Mucosa of rectum (tissue), 2 donors: ENCODE data around the gene WRAP73.
"Not testable (repeated sequence)": the region's sequence is repeated elsewhere in the genome, so short reads cannot be mapped to it uniquely, and the experiment has no call there.

ENCODE experiments used
- H3K27ac ChIP-seq, 2 donors: one replicate each; pipeline ENCODE4 v1.7.0; 2013; ENCODE audit warnings: inconsistent platforms in 2 of 2, low read depth in 2 of 2, low read length in 2 of 2
- H3K27me3 ChIP-seq, 2 donors: one replicate each; pipeline ENCODE4 v1.7.0; 2013; ENCODE audit warnings: low read length in 2 of 2; ENCODE audit not compliant: control insufficient read depth in 2 of 2, insufficient read depth in 2 of 2
- H3K36me3 ChIP-seq, 2 donors: one replicate each; pipeline ENCODE4 v1.7.0; 2013; ENCODE audit warnings: low read length in 2 of 2; ENCODE audit not compliant: control insufficient read depth in 2 of 2, insufficient read depth in 2 of 2
- H3K4me1 ChIP-seq, 2 donors: one replicate each; pipeline ENCODE4 v1.7.0; 2013; ENCODE audit warnings: low read length in 2 of 2, mild to moderate bottlenecking in 1 of 2; ENCODE audit not compliant: control insufficient read depth in 2 of 2, insufficient read depth in 2 of 2
- H3K4me3 ChIP-seq, 2 donors: one replicate each; pipeline ENCODE4 v1.7.0; 2013; ENCODE audit warnings: low read length in 2 of 2
- H3K9ac ChIP-seq, 2 donors: one replicate each; pipeline ENCODE4 v1.7.0; 2013; ENCODE audit warnings: low read length in 2 of 2, low read depth in 1 of 2, mild to moderate bottlenecking in 1 of 2
- H3K9me3 ChIP-seq, 2 donors: one replicate each; pipeline ENCODE4 v1.7.0; 2013; ENCODE audit warnings: low read length in 2 of 2; ENCODE audit not compliant: control insufficient read depth in 2 of 2
- donor health status: healthy.
- donor health status: Normal muscosa, but diverticular disease.

WRAP73 gene

DNA sequence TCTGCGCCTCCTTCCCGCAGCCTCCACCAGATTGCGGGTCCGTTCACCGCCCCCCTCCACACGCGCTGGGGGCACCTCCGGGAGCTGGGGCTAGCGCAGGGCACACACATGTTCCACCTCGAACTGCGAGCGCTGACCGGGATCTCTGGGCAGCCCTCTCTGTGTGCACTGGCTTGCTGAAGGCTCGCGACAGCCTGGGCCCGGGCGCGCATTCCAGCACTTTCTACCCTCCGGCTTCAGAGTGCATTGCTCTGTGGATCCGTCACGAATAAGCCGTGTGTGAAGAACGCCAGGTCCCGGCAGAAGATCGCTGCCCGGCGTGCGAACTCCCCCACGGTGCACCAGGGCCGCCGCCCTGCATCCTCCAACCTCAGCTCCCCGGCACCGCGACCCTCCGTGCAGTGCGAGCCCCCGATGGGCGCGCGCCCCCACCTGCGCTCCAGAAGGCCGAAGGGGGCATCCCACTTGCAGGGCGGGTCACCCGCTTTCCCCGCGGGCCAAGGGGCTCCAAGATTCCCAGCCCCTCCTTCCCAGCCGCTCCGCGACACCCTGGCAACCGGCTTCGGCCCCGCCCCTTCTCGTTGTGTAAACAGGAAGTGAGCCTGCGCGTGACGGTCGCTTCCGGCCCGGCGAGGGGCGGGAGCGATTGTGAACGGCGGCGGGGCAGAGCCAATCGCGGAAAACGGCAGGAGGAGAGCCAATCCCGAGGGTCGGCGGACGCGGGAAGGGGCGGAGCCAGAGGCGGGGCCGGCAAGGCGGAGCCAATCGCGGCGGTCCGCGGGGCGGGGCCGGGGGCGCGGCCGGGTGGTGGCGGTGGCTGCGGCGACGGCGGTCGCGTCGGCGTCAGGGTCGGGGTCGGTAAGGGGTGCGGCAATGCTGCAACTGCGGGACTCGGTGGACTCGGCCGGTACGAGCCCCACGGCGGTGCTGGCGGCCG is 25.4 kb downstream of the WRAP73 start, which contains the start of gene TPRG1L:
TSS of gene TPRG1L (plus strand) at position 816 of the 937 bp plus-strand sequence. CDS start at position 874, 58 bp downstream.
- peak within 1 kb of the TSS; percentile 85 to 95 for H3K27ac ChIP-seq

DNA sequence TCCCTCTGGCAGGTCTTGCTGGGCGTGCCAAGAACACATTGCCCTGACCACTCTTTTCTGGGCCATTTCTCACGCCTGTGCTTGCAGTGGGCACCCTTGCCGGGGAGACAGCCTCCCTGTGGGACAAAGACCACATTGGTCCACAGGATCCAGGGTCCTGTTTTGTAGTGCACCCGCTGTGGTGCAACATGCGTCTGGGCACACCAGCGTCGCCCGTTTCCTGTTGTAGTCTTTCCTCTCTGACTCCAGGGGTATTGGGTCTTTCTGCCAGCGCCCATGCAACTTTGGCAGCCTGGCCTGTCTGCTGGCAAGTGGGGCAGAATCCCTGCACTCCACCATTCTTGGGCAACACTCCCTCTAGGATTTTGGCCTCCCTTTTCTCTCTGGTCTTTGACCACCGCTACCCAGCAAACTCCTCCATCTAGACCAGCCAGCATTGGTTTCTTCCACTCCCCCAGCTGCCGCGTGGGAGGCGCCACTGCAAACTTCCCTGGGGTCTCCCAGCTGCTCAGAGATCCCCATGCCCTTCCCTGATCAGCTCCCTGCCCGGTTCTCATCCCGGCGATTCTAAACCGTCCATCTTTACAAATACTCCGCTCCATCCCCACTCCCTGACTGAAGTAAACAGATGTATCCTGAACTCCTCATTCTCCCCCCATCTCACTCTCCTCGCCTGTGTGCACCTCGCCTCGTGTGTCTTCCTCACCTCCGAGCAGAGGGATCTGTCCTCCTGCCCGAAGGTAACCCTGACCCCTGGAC is 26.3 kb downstream of the WRAP73 start:
- Histone ChIP-seq H3K27me3 (no peaks in the 10 kb centered on the region), H3K9me3 (no peaks in the 10 kb centered on the region), H3K27ac (peak overlapping the region in 1 of 2 donors; percentile 85), H3K36me3 (peaks cover 15 to 16% of the 10 kb centered on the region in 2 donors), H3K4me3 (peak overlapping the region; percentile 86 to 95), H3K4me1 (peaks cover 17 to 20% of the 10 kb centered on the region in 2 donors), H3K9ac (peak overlapping the region; percentile 70 to 79)

More for the DNA sequence above, 25.4 kb downstream of the WRAP73 start, which contains the start of gene TPRG1L:
- Histone ChIP-seq H3K27me3 (no peaks in the 10 kb centered on the region), H3K4me1 (peaks cover 14 to 18% of the 10 kb centered on the region in 2 donors), H3K9ac (peak within 1 kb of the TSS; percentile 75 to 86), H3K9me3 (no peaks in the 10 kb centered on the region), H3K4me3 (peak within 1 kb of the TSS; percentile 86 to 95), H3K36me3 (peaks cover 22 to 24% of the 10 kb centered on the region in 2 donors)

DNA sequence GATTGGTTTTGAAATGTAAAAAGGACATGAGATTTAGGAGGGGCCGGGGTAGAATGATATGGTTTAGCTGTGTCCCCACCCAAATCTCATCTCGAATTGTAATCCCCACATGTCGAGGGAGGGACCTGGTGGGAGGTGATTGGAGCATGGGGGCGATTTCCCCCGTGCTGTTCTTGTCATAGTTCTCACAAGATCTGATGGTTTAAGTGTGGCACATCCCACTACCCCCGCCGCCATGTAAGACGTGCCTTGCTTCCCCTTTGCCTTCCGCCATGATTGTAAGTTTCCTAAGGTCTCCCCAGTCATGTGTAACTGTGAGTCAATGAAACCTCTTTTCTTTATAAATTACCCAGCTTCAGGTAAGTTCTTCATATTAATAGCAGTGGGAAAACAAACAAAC is 27.8 kb downstream of the WRAP73 start:
- not testable (repeated sequence) for H3K4me3 ChIP-seq
- peaks cover 18 to 20% of the 10 kb centered on the region in 2 donors for H3K4me1 ChIP-seq

DNA sequence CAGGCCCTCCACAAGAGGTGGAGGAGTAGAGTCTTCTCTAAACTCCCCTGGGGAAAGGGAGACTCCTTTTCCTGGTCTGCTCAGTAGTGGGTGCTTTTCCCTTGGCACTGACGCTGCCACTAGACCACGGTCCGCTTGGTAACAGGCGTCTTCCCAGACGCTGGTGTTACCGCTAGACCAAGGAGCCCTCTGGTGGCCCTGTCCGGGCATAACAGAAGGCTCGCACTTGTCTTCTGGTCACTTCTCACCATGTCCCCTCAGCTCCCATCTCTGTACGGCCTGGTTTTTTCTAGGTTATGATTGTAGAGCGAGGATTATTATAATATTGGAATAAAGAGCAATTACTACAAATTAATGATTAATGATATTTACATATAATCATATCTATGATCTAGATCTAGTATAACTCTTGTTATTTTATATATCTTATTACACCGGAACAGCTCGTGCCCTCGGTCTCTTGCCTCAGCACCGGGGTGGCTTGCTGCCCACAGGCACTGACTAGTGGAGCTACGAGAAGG is 28.7 kb downstream of the WRAP73 start:
- not testable (repeated sequence) for H3K27ac ChIP-seq, H3K27me3 ChIP-seq, H3K4me3 ChIP-seq, H3K9ac ChIP-seq, H3K36me3 ChIP-seq, H3K9me3 ChIP-seq
- peaks cover 18 to 20% of the 10 kb centered on the region in 2 donors for H3K4me1 ChIP-seq

More for the DNA sequence above, 27.8 kb downstream of the WRAP73 start:
- not testable (repeated sequence) for H3K36me3 ChIP-seq, H3K9ac ChIP-seq, H3K27ac ChIP-seq, H3K27me3 ChIP-seq, H3K9me3 ChIP-seq

- no peak overlapping the region for H3K9ac ChIP-seq
Observed at GRCh38 chr1:3620708-3621107, 29.2 kb downstream of the WRAP73 start.

GRCh38 chr1:3618881-3619671 is 30.8 kb downstream of the WRAP73 start:
- no peaks in the 10 kb centered on the region for H3K27me3 ChIP-seq
- H3K4me3 ChIP-seq: no peak overlapping the region
- H3K9me3 ChIP-seq: no peaks in the 10 kb centered on the region
- no peak overlapping the region for H3K27ac ChIP-seq
- H3K4me1 ChIP-seq: peaks cover 11% of the 10 kb centered on the region in 2 donors
- H3K36me3 ChIP-seq: no peaks in the 10 kb centered on the region
- H3K9ac ChIP-seq: peak overlapping the region in 1 of 2 donors; percentile 24

More at GRCh38 chr1:3620708-3621107, 29.2 kb downstream of the WRAP73 start:
- H3K27me3 ChIP-seq: no peaks in the 10 kb centered on the region
- no peak overlapping the region for H3K4me3 ChIP-seq
- H3K27ac ChIP-seq: no peak overlapping the region
- no peaks in the 10 kb centered on the region for H3K9me3 ChIP-seq
- H3K4me1 ChIP-seq: peaks cover 14 to 17% of the 10 kb centered on the region in 2 donors
- H3K36me3 ChIP-seq: no peaks in the 10 kb centered on the region

GRCh38 chr1:3618531-3618880 is 31.4 kb downstream of the WRAP73 start:
- peak overlapping the region; percentile 4 to 24 for H3K9ac ChIP-seq
- no peak overlapping the region for H3K4me3 ChIP-seq
- H3K9me3 ChIP-seq: no peaks in the 10 kb centered on the region
- peaks cover 0 to 3% of the 10 kb centered on the region in 2 donors for H3K27me3 ChIP-seq
- H3K4me1 ChIP-seq: peaks cover 5% of the 10 kb centered on the region in 2 donors
- no peak overlapping the region for H3K27ac ChIP-seq
- H3K36me3 ChIP-seq: no peaks in the 10 kb centered on the region

GRCh38 chr1:3617806-3618345 is 32.0 kb downstream of the WRAP73 start:
- Histone ChIP-seq H3K9me3 (no peaks in the 10 kb centered on the region), H3K27ac (no peak overlapping the region), H3K4me3 (no peak overlapping the region), H3K4me1 (peaks cover 2 to 4% of the 10 kb centered on the region in 2 donors), H3K9ac (no peak overlapping the region), H3K36me3 (no peaks in the 10 kb centered on the region), H3K27me3 (peaks cover 0 to 3% of the 10 kb centered on the region in 2 donors)

DNA sequence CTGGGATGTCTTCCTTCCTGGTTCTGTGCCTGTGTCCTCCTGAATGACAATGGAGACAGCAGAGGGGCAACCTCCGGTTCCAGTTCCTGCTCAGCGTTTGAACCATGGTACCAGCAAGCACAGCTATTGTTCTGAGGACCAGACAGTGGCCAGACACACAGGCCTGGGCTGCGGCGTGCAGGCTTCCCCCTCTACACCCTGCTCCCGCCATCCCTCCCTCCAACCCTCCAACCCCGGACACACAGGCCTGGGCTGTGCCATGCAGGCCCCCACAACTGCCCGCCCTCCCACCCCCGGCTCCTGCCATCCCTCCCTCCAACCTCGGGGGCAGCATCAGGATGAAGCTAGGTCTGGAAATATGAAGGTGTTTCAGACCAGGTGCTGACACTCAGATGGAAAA is 33.0 kb downstream of the WRAP73 start:
- H3K9me3 ChIP-seq: no peaks in the 10 kb centered on the region
- H3K27ac ChIP-seq: no peak overlapping the region
- H3K4me1 ChIP-seq: peaks cover 2 to 4% of the 10 kb centered on the region in 2 donors
- H3K9ac ChIP-seq: no peak overlapping the region
- no peaks in the 10 kb centered on the region for H3K36me3 ChIP-seq
- peaks cover 0 to 7% of the 10 kb centered on the region in 2 donors for H3K27me3 ChIP-seq
- H3K4me3 ChIP-seq: no peak overlapping the region
